Measurements from ENCODE around the gene KLKB1.
"Not testable (repeated sequence)": the region's sequence is repeated elsewhere in the genome, so short reads cannot be mapped to it uniquely, and the experiment has no call there.

Gene KLKB1

GRCh38 chr4:186240452-186240847 lies 13.1 kb downstream of the KLKB1 start:
- no peak overlapping the region for H3K27ac ChIP-seq
- H3K27me3 ChIP-seq = no peaks in the 10 kb centered on the region
- no peak for TF ChIP-seq CTCF (IDR thresholded peaks at IDR 0.05)
- H3K4me1 ChIP-seq (ENCODE audit: control insufficient read depth in 1 of 2, insufficient read depth in 1 of 2, low read depth in 1 of 2, low read length in 1 of 2) = no peaks in the 10 kb centered on the region
- no peak overlapping the region for H3K4me3 ChIP-seq (ENCODE audit: low read depth in 1 of 2, low read length in 1 of 2)
- no peaks in the 10 kb centered on the region for H3K9me3 ChIP-seq
- no peaks in the 10 kb centered on the region for H3K36me3 ChIP-seq

- no peak overlapping the region for H3K4me3 ChIP-seq (ENCODE audit: low read depth in 1 of 2, low read length in 1 of 2)
- no peaks in the 10 kb centered on the region for H3K27me3 ChIP-seq
- no peaks in the 10 kb centered on the region for H3K4me1 ChIP-seq (ENCODE audit: control insufficient read depth in 1 of 2, insufficient read depth in 1 of 2, low read depth in 1 of 2, low read length in 1 of 2)
- TF ChIP-seq CTCF (IDR thresholded peaks at IDR 0.05) = no peak
- no peaks in the 10 kb centered on the region for H3K36me3 ChIP-seq
- H3K9me3 ChIP-seq = no peaks in the 10 kb centered on the region
- no peak overlapping the region for H3K27ac ChIP-seq
These were observed 13.7 kb downstream of the KLKB1 start for GRCh38 chr4:186240848-186241491.

- Histone ChIP-seq H3K4me1 (ENCODE audit: control insufficient read depth in 1 of 2, insufficient read depth in 1 of 2, low read depth in 1 of 2, low read length in 1 of 2) (no peaks in the 10 kb centered on the region), H3K36me3 (no peaks in the 10 kb centered on the region), H3K9me3 (no peaks in the 10 kb centered on the region), H3K27ac (no peak overlapping the region), H3K4me3 (ENCODE audit: low read depth in 1 of 2, low read length in 1 of 2) (no peak overlapping the region), H3K27me3 (no peaks in the 10 kb centered on the region)
- no peak for TF ChIP-seq CTCF (IDR thresholded peaks at IDR 0.05)
These were observed 14.3 kb downstream of the KLKB1 start for GRCh38 chr4:186241616-186242015.

- H3K9me3 ChIP-seq; H3K4me1 ChIP-seq (ENCODE audit: control insufficient read depth in 1 of 2, insufficient read depth in 1 of 2, low read depth in 1 of 2, low read length in 1 of 2); H3K36me3 ChIP-seq; H3K27me3 ChIP-seq; H3K27ac ChIP-seq; H3K4me3 ChIP-seq (ENCODE audit: low read depth in 1 of 2, low read length in 1 of 2): not testable (repeated sequence)
These were observed 14.7 kb downstream of the KLKB1 start for GRCh38 chr4:186242031-186242430.

GRCh38 chr4:186243331-186243730 lies 16.0 kb downstream of the KLKB1 start:
- Histone ChIP-seq H3K27ac (no peak overlapping the region), H3K4me3 (ENCODE audit: low read depth in 1 of 2, low read length in 1 of 2) (no peak overlapping the region)

GRCh38 chr4:186244835-186245234 lies 17.5 kb downstream of the KLKB1 start:
- Histone ChIP-seq H3K9me3 (no peaks in the 10 kb centered on the region), H3K27ac (no peak overlapping the region), H3K27me3 (no peaks in the 10 kb centered on the region), H3K4me3 (ENCODE audit: low read depth in 1 of 2, low read length in 1 of 2) (no peak overlapping the region), H3K4me1 (ENCODE audit: control insufficient read depth in 1 of 2, insufficient read depth in 1 of 2, low read depth in 1 of 2, low read length in 1 of 2) (no peaks in the 10 kb centered on the region), H3K36me3 (no peaks in the 10 kb centered on the region)
- TF ChIP-seq CTCF (IDR thresholded peaks at IDR 0.05) = no peak

More at GRCh38 chr4:186243331-186243730, 16.0 kb downstream of the KLKB1 start:
- TF ChIP-seq CTCF (IDR thresholded peaks at IDR 0.05) = no peak
- Histone ChIP-seq H3K4me1 (ENCODE audit: control insufficient read depth in 1 of 2, insufficient read depth in 1 of 2, low read depth in 1 of 2, low read length in 1 of 2) (no peaks in the 10 kb centered on the region), H3K27me3 (no peaks in the 10 kb centered on the region), H3K9me3 (no peaks in the 10 kb centered on the region), H3K36me3 (no peaks in the 10 kb centered on the region)

- H3K27ac ChIP-seq; H3K36me3 ChIP-seq; H3K4me1 ChIP-seq (ENCODE audit: control insufficient read depth in 1 of 2, insufficient read depth in 1 of 2, low read depth in 1 of 2, low read length in 1 of 2); H3K4me3 ChIP-seq (ENCODE audit: low read depth in 1 of 2, low read length in 1 of 2); H3K27me3 ChIP-seq; H3K9me3 ChIP-seq: not testable (repeated sequence)
These were observed 19.9 kb downstream of the KLKB1 start for GRCh38 chr4:186247062-186247752.

Measured in neutrophil (primary cell).